Stimulated activated naive B cell treated with anti-CD40 and anti-IgM and Interleukin-4, amounts not matched to agents 10 μg/mL and 1 μg/mL and 100 μg/mL, for 72 hours (primary cell): ENCODE data around the gene ARHGAP11A.

Source experiments
- ATAC-seq, 2 donors: fragments of 150-1000 bp; cut with Tn5 transposase; replicated peaks; 2 replicates each; pipeline ENCODE4 v1.10.0; 2021; ENCODE audit warnings: moderate library complexity in 1 of 2
- DNase-seq: peaks from one replicate; pipeline ENCODE4 v3.0.0; 2021
- H3K27ac Mint-ChIP-seq: one replicate; pipeline ENCODE4 v1.8.0; 2022; ENCODE audit warnings: mild to moderate bottlenecking, mixed read lengths
- H3K27me3 Mint-ChIP-seq, 2 donors: one replicate each; pipeline ENCODE4 v1.8.0; 2022; ENCODE audit warnings: mixed read lengths in 2 of 2
- H3K36me3 Mint-ChIP-seq, 2 donors: one replicate each; pipeline ENCODE4 v1.8.0; 2022; ENCODE audit warnings: mixed read lengths in 2 of 2, mild to moderate bottlenecking in 1 of 2
- H3K4me1 Mint-ChIP-seq, 2 donors: one replicate each; pipeline ENCODE4 v1.8.0; 2022; ENCODE audit warnings: mixed read lengths in 2 of 2, mild to moderate bottlenecking in 1 of 2
- H3K4me3 Mint-ChIP-seq, 2 donors: one replicate each; pipeline ENCODE4 v1.8.0; 2022; ENCODE audit warnings: mild to moderate bottlenecking in 2 of 2, mixed read lengths in 2 of 2, moderate library complexity in 1 of 2
- H3K9me3 Mint-ChIP-seq, 2 donors: one replicate each; pipeline ENCODE4 v1.8.0; 2022; ENCODE audit warnings: mixed read lengths in 2 of 2, mild to moderate bottlenecking in 1 of 2

Gene ARHGAP11A

GRCh38 chr15:32668942-32669341 lies 53.6 kb downstream of the ARHGAP11A start:
- Mint-ChIP-seq H3K9me3 (no peaks in the 10 kb centered on the region), H3K27me3 (no peaks in the 10 kb centered on the region), H3K4me1 (no peaks in the 10 kb centered on the region), H3K36me3 (no peaks in the 10 kb centered on the region), H3K4me3 (no peak overlapping the region), H3K27ac (no peak overlapping the region)
- no peak for ATAC-seq
- DNase-seq, result no peak

- no peaks in the 10 kb centered on the region for H3K36me3 Mint-ChIP-seq
- no peak overlapping the region for H3K27ac Mint-ChIP-seq
- ATAC-seq (no peak), DNase-seq (no peak)
- H3K4me1 Mint-ChIP-seq, result no peaks in the 10 kb centered on the region
- no peaks in the 10 kb centered on the region for H3K27me3 Mint-ChIP-seq
- H3K9me3 Mint-ChIP-seq, result no peaks in the 10 kb centered on the region
- no peak overlapping the region for H3K4me3 Mint-ChIP-seq
These were observed 54.8 kb downstream of the ARHGAP11A start for GRCh38 chr15:32669896-32670611.

- Mint-ChIP-seq H3K27ac (peak overlapping the region; percentile 59), H3K36me3 (no peaks in the 10 kb centered on the region), H3K4me3 (no peak overlapping the region), H3K4me1 (no peaks in the 10 kb centered on the region), H3K9me3 (no peaks in the 10 kb centered on the region), H3K27me3 (no peaks in the 10 kb centered on the region)
- ATAC-seq (no peak), DNase-seq (no peak)
These were observed 55.3 kb downstream of the ARHGAP11A start for GRCh38 chr15:32670623-32671022.

GRCh38 chr15:32671339-32672325 lies 56.3 kb downstream of the ARHGAP11A start:
- Mint-ChIP-seq H3K4me3 (no peak overlapping the region), H3K36me3 (no peaks in the 10 kb centered on the region), H3K27me3 (no peaks in the 10 kb centered on the region), H3K27ac (no peak overlapping the region), H3K9me3 (no peaks in the 10 kb centered on the region), H3K4me1 (no peaks in the 10 kb centered on the region)
- ATAC-seq (no peak), DNase-seq (no peak)

- Mint-ChIP-seq H3K4me1 (no peaks in the 10 kb centered on the region), H3K9me3 (no peaks in the 10 kb centered on the region), H3K27ac (no peak overlapping the region), H3K4me3 (no peak overlapping the region), H3K27me3 (no peaks in the 10 kb centered on the region), H3K36me3 (no peaks in the 10 kb centered on the region)
- DNase-seq (no peak), ATAC-seq (no peak)
These were observed 59.4 kb downstream of the ARHGAP11A start for GRCh38 chr15:32674681-32675080.

- DNase-seq (no peak), ATAC-seq (no peak)
- no peak overlapping the region for H3K4me3 Mint-ChIP-seq
- H3K9me3 Mint-ChIP-seq, result no peaks in the 10 kb centered on the region
- H3K27ac Mint-ChIP-seq, result no peak overlapping the region
- H3K36me3 Mint-ChIP-seq, result no peaks in the 10 kb centered on the region
- H3K4me1 Mint-ChIP-seq, result no peaks in the 10 kb centered on the region
- no peaks in the 10 kb centered on the region for H3K27me3 Mint-ChIP-seq
These were observed 60.2 kb downstream of the ARHGAP11A start for GRCh38 chr15:32675466-32675865.

GRCh38 chr15:32676169-32676568 lies 60.9 kb downstream of the ARHGAP11A start:
- Mint-ChIP-seq H3K36me3 (no peaks in the 10 kb centered on the region), H3K27ac (no peak overlapping the region), H3K4me3 (no peak overlapping the region), H3K27me3 (no peaks in the 10 kb centered on the region), H3K9me3 (no peaks in the 10 kb centered on the region), H3K4me1 (no peaks in the 10 kb centered on the region)
- ATAC-seq, result no peak
- DNase-seq, result no peak

- Mint-ChIP-seq H3K36me3 (no peaks in the 10 kb centered on the region), H3K27me3 (no peaks in the 10 kb centered on the region), H3K4me1 (no peaks in the 10 kb centered on the region), H3K27ac (no peak overlapping the region), H3K4me3 (no peak overlapping the region), H3K9me3 (no peaks in the 10 kb centered on the region)
- DNase-seq, result no peak
- no peak for ATAC-seq
These were observed 62.0 kb downstream of the ARHGAP11A start for GRCh38 chr15:32677238-32677750.

GRCh38 chr15:32679298-32679690 lies 64.0 kb downstream of the ARHGAP11A start:
- Mint-ChIP-seq H3K36me3 (no peaks in the 10 kb centered on the region), H3K27ac (no peak overlapping the region), H3K27me3 (no peaks in the 10 kb centered on the region), H3K4me1 (peaks cover 0 to 5% of the 10 kb centered on the region in 2 donors), H3K9me3 (no peaks in the 10 kb centered on the region), H3K4me3 (no peak overlapping the region)
- no peak for ATAC-seq
- no peak for DNase-seq

GRCh38 chr15:32682569-32682968 lies 67.3 kb downstream of the ARHGAP11A start:
- Mint-ChIP-seq H3K27me3 (no peaks in the 10 kb centered on the region), H3K27ac (no peak overlapping the region), H3K4me3 (no peak overlapping the region), H3K4me1 (peaks cover 0 to 8% of the 10 kb centered on the region in 2 donors), H3K9me3 (peaks cover 4 to 5% of the 10 kb centered on the region in 2 donors), H3K36me3 (no peaks in the 10 kb centered on the region)
- no peak for ATAC-seq
- DNase-seq, result no peak

GRCh38 chr15:32682977-32683630 lies 67.8 kb downstream of the ARHGAP11A start:
- ATAC-seq, result no peak

GRCh38 chr15:32683906-32684584 lies 68.7 kb downstream of the ARHGAP11A start:
- Mint-ChIP-seq H3K27me3 (no peaks in the 10 kb centered on the region), H3K27ac (no peak overlapping the region), H3K4me3 (no peak overlapping the region), H3K36me3 (no peaks in the 10 kb centered on the region), H3K9me3 (peaks cover 4 to 5% of the 10 kb centered on the region in 2 donors), H3K4me1 (peaks cover 0 to 8% of the 10 kb centered on the region in 2 donors)
- no peak for DNase-seq
- ATAC-seq, result peak in 1 of 2 donors; percentile 52

More at GRCh38 chr15:32682977-32683630, 67.8 kb downstream of the ARHGAP11A start:
- no peak overlapping the region for H3K4me3 Mint-ChIP-seq
- peaks cover 4 to 5% of the 10 kb centered on the region in 2 donors for H3K9me3 Mint-ChIP-seq
- no peak overlapping the region for H3K27ac Mint-ChIP-seq
- no peaks in the 10 kb centered on the region for H3K27me3 Mint-ChIP-seq
- DNase-seq, result no peak
- H3K4me1 Mint-ChIP-seq, result peaks cover 0 to 8% of the 10 kb centered on the region in 2 donors
- H3K36me3 Mint-ChIP-seq, result no peaks in the 10 kb centered on the region

- no peak for DNase-seq
- H3K9me3 Mint-ChIP-seq, result peaks cover 4 to 5% of the 10 kb centered on the region in 2 donors
- peaks cover 0 to 8% of the 10 kb centered on the region in 2 donors for H3K4me1 Mint-ChIP-seq
- no peak for ATAC-seq
- H3K36me3 Mint-ChIP-seq, result no peaks in the 10 kb centered on the region
- no peak overlapping the region for H3K27ac Mint-ChIP-seq
- H3K27me3 Mint-ChIP-seq, result no peaks in the 10 kb centered on the region
- H3K4me3 Mint-ChIP-seq, result no peak overlapping the region
These were observed 70.3 kb downstream of the ARHGAP11A start for GRCh38 chr15:32685576-32685975.

- DNase-seq (no peak), ATAC-seq (no peak)
- Mint-ChIP-seq H3K4me1 (peaks cover 0 to 8% of the 10 kb centered on the region in 2 donors), H3K27ac (no peak overlapping the region), H3K36me3 (no peaks in the 10 kb centered on the region), H3K4me3 (no peak overlapping the region), H3K9me3 (peaks cover 4 to 5% of the 10 kb centered on the region in 2 donors), H3K27me3 (no peaks in the 10 kb centered on the region)
These were observed 72.3 kb downstream of the ARHGAP11A start for GRCh38 chr15:32687556-32687955.
